HG03575 (cell line): Measurements from ENCODE around the gene ANK3.

Experiments
- ATAC-seq: cut with Tn5 transposase; IDR thresholded peaks from one replicate; pipeline ENCODE4 v1.9.1; 2021; ENCODE audit not compliant: unreplicated experiment, insufficient number of reproducible peaks, low FRiP score; ENCODE audit errors: extremely low read depth

Gene ANK3

DNA sequence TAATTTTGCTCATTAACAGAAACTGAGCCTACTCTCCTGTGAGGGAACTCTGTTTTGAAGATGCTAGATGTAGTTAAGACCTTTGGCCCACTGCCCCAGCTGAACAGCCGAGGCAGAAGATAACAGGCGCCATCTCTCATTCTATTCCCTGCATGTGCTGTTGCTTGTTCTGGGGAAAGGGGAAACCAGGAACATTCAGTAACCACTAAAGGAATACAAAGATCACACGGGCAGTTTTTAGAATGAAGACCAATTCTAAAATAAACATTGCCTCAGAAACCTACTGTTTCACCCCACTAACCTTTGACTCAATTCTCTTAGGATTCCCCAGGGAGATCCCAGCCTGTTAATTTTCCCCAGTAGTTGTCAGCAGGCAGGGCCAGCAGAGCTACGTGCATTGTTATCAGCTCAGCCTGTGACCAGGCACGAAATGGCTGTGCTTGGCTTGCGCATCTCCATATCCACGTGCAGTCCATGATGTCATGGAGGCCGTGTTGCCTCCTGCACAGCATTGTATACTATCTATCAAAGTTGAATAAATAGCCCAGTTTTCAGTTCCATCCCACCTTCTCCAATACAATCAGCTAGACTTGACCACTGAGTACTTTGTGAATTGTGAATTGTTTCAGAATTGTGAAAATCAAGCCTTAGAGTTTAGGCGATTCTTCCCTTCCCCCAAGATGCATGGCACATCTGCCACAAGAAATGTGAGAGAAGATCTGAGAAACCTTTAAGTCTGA is 36.0 kb downstream of the ANK3 start:
- ATAC-seq = no peak

DNA sequence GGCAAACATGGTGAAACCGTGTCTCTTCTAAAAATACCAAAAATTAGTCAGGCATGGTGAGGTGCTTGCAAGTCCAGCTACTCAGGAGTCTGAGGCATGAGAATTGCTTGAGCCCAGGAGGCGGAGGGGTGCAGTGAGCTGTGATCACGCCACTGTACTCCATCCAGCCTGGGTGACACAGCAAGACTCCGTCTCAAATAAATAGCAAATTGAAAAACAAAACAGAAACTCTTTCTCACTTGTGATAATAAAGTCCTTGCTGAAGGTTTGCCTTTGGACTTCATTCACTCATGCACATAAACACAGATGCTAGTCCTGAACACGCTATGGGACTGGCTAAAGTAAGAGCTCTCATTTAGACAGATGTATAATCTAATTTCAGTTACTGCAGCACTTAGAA is 37.6 kb downstream of the ANK3 start:
- ATAC-seq = peak; percentile 83

DNA sequence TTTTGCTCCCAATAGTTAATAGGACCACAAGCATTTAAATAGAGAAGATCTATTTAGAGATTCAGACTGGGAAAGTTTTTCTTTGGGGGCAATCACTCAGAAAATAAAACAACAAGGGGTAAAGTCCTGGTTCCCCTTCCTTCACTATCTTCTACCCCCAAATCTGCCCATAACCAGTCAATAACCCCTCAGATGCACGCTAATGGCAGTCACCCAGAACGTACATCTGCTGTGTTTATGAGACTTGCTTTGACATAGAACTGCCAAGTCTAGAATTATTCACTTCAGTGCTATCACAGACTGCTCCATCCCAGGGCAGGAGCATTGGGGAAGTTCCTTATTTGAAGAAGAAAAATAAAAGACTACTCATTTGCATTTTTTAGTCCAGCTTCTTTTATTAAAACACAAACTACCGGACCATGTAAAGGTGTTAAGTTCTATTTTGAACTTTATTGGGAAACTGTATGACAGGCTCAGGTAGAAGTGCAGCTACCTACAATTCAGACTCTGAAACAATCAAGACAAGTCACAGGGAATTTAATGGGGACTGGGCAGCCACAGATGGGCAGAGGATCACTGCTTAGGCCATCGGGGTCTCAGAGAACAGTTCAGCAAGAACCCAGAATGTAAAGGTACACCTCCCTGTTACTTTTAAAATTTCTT is 38.4 kb downstream of the ANK3 start:
- no peak for ATAC-seq

DNA sequence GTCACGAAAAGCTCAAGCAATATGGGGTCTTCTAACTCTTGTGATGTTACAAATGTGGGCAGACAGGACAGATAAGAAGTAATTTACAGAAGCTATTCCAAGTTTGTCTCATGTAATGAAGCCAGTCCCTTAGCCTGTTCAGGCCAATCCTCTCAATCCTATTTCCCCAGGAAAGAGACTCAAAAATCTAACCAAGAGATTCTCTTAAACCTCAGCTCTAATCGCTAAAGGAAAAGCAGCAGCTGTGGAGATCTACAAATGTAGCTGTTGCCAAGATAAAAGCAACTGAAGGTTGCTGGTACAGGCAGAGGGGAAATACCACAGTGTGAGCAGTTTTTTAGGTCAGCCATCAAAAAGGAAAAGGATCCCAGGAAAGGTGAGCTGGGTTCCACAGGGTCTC is 39.3 kb downstream of the ANK3 start:
- no peak for ATAC-seq

DNA sequence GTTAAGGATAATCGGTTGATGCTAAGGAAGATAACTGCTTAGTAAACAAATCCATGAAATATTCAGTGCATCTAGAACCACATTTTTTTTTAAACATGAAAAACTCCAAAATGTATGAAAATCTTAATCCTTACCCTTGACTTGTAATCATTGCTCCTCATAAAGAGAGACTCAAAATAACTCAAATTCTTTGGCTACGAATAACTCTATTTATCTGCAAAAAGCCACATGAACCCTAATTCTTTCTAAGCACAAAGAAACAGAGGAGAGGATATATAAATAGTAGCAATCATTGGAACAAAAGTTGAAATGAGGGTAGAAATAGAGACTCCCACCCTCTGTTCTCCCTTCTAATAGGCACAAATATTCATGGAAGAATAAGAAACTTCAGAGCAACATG is 40.2 kb downstream of the ANK3 start:
- no peak for ATAC-seq

DNA sequence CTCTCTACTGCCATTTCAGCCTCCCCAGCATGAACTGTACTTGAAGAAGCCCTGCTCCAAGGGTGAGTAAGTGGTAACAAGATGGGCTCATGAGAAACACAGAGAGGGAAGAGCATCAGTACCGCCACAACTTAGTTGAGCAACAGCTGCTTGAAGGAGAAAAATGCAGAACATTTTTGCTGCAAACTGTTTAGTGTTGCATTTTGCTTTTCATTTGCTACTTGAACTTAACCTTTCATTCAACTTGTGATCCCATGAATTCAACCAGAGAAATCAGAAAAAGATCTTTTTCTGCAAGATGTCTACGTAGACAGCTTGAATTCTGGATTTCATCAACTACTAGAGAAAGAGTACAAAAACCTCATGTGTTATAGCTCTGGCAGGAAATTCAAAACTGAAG is 40.7 kb downstream of the ANK3 start:
- no peak for ATAC-seq

DNA sequence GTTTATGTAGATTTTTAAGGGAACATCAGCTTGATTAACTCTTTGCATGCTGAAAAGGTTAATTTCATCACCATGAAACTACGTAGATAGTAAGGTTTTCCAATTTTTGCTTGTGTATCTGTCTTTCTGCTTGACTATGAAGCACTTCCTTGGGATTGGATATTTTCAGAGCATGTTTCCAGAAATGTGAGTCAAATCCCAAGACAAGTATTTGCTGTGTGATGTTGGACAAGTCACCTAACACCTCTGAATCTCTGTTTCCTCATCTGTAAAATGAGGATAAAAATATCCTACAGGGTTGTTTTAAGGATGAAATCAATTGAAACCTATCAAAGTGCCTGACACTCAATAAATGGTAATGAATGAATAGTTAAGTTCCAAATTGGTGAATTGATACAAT is 42.4 kb downstream of the ANK3 start:
- ATAC-seq = no peak

DNA sequence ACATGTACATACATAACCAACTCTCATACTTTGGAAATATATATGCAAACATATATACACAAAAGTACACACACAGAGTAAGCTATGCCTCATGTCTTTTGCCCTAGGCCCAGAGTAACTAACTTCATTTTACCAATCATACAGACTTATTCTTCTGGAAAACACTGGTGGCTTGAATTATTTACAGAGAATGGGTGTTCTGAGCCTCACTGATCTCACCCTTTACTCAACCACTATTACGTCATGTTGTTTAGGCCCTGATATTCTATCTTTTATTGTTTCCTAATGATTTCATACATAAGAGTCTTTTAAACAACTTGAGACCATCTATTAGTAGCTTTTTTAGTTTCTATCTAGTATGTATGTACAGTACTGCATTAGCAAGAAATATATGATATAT is 43.0 kb downstream of the ANK3 start:
- ATAC-seq = no peak

DNA sequence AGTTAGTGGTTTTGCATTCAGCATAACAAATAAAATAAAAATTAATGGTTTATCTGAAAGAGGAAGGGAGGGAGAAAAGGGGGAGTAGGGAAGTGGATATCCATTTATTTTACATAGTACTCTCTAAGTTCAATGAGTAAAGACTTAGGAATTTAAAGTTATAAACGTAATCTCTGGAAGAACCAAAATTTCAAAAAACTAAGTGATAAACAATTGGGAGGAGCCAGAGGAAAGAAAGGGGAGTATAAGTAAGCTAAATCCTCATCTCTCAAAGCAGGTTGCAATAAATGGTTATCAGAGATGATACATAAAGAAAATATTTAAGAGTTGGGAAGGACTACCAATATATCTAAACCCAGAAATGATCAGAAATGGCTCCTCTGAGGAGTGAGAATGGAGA is 46.4 kb downstream of the ANK3 start:
- no peak for ATAC-seq

DNA sequence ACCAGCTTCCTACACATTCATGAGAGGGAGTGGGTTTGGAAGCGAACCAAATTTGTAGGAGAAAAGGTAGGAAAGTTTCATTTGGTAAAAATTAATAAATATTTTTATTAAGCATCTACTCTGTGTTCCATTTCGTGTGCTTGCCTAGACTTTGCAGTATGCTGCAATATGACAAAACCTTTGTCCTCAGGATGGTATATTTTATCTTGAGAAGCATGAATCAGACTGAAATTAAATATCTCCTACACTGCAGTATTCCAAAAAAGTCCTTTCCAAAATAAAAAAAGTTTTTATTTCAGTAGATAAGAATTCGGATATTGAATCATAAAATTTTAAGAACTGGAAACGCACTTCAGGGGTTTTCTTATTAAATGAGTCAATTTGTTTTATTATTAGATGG is 47.7 kb downstream of the ANK3 start:
- no peak for ATAC-seq

DNA sequence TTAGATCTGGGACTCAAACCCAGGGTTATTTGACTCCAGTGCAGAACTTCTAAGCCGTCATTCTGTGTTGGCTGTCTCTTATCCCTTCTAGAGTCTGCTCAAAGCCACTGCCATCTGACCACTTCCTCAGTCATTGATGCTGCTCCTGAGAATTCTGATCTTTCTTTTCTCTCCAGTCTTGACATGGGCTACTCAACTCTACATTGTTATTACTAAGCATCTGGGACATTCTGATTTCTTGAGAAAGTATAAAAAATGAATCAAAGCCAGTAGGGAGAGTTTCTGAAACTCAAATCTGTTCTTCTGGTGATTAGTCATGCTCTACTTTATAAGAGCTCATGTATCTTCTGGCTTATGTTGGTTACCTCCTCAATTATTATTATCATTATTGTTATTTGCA is 48.7 kb downstream of the ANK3 start:
- ATAC-seq = no peak

DNA sequence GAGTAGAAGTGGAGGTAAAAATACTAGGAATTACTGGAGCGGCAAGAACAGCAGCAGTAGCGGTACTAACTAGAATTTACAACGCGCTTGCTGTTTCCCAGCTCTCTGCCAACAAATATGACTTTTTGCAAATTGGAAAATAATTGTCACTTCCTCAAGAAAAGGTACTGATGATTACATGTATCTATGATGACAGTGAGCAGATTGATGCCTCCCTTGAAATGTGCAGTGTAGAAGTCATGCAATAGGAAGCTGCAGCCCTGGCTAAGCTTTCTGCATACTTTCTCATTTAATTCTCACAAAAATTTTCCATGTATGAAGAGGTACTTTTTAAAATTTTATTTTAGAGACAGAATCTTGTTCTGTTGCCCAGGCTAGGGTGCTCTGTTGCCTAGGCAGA is 49.9 kb downstream of the ANK3 start:
- ATAC-seq = no peak

DNA sequence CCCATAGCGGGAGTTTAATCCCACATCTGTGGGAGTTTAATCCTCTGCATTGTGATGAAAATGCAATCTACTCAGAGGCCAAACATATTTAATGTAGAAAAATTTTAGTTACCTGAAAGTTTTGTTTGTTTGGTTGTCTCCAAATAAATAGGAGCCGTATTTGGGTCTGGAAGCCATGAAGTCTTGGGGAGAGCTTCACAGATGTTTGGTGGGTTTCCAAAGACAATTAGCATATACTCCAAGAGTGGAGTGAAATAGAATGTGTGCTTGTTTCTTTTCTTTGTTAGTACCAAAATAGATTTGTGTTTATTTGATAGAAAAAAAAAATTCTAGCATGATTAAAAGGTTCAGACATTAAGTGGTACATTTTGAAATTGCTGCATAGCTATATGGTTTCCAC is 50.9 kb downstream of the ANK3 start:
- ATAC-seq = no peak

DNA sequence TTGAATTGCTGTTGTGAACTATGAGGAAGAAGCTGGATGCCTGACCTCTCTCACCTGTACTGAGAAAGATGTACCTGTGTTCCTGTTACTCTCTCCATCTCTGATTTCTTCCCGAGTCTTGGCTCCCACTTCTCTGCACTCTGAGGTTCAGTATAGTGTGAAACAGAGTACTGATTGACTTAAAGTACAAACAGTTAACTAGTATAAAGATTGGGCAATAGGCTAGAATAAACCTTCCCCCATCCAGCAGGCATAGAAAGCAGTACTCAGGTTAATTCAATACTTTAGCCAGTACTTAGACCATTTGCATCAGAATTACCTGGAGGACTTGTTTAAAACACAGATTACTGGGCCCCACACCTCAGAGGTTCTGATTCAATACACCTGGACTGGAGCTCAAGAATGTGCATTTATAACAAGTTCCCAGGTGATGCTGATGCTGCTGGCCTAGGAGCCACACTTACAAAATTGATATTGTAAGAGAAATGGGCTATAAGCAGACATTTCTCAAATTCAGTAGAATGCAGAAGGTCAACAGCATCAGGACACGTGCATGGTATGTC is 51.6 kb downstream of the ANK3 start:
- no peak for ATAC-seq

DNA sequence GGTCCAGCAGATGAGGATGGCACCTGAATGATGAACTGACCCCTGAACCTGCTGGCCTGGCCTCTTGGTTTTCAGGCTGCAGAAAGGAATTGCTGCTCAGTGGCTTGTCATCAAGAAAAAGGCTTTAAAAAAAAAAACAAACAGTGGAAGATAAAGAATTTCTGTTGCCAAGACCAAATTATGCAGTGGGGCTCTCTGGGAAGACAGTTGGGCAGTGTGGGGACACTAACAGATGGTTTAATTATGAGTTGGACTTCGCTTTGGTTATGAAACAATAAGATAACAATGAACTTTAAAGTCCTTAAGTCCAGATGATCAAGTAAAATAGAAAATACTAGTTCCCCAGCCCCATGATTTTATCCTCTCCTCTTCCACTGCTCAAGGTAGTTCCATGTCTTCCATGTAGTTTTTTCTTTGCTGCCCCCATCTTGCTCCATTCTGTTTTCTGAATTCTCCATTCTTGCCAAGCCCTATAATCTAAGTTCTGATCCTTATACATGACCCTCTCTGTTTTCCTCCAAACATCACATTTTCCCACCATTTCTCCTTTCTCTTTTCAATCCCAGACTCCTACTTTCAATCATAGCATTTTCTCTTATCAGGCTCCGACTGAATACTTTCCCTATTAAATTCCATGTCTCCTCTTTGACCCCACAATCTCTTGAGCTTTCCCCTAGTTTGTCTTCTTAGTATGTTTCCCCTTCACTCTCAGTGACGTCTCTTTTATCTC is 52.6 kb downstream of the ANK3 start:
- no peak for ATAC-seq

DNA sequence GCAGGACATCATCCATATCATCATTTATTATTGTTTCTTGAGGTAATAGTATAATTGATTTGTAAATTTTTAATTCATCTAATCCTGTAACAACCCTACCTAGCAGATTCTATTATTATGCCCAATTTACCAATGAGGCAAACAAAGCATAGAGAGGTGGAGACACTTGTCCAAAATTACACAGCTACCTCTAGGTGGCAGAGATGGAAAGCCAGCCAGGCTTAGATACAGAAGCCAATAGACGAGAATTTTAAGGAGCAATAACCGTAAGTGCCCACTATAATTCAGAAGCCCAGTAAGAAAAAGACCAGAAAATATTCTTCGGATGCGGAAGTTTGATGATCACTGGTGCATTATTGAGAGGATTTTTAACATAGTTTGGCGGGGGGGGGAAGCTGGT is 54.0 kb downstream of the ANK3 start:
- no peak for ATAC-seq

DNA sequence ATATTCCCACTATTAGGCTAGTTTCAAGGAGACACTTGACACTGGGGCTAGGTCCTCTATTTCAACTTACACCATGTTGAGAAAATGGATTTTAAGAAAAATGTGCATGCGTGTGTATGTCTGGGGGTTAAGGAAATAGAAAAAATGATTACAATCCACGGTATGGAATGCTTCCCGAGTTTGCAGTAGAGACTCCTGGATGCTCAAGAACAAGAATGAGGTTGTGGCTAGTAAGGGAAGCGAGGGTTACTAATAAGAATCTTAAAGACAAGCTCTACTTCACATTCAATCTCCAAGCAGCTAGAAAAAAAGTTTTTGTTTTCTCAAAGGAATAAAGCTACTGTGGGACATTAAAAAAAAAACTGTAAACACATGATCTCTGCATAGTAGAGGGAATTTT is 54.7 kb downstream of the ANK3 start:
- ATAC-seq = no peak

DNA sequence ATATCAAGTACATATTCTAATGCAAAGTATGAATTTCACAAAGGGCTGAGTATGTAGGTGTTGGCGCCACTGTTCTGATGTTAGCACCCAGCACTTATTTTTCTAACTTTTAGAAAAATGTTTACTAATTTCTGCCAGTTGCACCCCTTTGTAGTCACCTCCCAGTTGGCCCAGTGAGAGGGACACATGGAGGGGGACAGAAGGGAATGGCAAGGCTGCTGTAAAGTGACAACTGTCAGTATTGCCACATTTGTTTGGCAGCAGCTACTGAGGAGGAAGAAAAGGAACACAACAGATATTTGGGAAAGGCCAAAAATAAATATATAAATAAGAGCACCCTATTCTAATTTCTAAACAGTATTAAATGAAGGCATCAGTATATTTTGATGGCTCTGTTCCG is 57.3 kb downstream of the ANK3 start:
- ATAC-seq = no peak

DNA sequence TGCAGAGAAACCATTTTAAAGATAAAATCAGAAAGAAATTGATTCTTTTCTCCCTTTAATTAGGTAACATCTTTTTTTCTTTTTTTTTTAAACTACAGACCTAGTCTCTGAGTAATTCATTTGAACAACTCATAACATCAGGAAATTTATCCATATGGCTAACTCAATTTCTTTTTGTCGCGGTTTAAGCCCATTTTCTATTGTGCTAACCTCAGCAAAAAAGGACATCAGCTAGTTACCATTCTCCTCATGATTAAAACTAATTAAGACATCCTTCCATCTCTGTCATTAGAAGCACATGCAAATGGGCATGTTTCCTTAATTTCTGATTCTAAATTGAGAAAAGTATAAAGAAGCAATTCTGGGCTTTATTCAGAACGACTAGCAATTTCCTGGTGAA is 57.8 kb downstream of the ANK3 start:
- ATAC-seq = no peak

DNA sequence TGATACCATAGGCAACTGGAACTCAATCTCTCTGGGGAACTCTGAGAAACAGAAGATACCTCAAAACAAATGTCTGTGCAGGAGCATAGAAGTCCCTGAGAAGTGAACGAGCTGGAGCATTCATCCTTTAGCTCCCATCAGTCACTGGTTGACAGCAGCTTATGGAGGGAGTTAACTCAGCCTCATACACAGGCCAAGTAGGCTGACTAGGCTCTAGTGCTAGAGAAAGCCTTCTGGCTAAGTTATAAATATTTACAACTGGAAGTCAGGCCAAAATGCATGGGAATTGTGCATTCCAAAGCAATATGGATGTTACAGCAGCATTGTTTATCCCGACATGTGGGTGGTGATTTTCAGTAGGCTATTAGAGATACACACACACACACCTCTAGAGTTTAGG is 66.5 kb downstream of the ANK3 start:
- ATAC-seq = no peak
